Kidney glomerular epithelial cell (primary cell): ENCODE measurements around the gene SLC39A7.

Source experiments
- DNase-seq: peaks from one replicate; lab custom pipeline; 2025; lab: John Stamatoyannopoulos, UW

SLC39A7 gene

DNA sequence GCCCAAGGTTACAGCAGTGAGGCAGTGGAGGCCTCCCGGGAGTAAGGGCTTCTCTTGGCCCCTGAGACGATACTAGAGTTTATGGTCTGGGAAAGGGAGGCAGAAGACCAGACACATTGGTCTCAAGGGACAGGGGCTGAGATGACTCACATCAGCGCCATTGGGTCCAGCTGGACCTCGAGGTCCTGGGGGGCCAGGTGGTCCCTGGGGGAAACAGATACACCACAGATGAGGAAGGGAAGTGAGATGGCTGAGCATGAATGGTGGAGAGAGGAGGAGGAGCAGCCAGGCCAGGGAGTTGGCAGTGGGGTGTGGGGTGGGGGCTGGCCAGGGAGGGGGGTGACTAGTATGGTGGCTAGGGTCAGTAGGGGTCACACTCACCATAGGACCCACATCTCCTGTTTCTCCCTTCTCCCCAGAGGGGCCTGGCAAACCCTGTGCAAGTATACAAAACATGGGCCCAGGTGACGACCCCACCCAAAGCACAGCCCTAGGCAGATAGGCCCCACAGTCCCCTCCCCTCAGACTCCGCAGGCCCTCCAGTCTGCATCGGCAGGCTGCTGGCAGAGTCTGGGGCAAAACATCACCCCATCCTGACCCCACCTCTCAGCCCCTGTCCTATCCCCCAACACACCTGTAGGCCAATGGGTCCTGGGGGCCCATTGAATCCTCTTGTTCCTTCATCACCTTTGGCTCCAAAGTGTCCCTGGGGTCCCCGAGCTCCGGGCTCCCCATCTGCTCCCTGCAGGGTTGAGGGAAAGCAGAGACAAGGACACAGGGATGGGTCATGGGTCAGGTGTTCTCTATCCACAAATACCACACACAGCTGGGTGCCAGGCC, 30.3 kb upstream of the SLC39A7 start:
- DNase-seq, result no peak

DNA sequence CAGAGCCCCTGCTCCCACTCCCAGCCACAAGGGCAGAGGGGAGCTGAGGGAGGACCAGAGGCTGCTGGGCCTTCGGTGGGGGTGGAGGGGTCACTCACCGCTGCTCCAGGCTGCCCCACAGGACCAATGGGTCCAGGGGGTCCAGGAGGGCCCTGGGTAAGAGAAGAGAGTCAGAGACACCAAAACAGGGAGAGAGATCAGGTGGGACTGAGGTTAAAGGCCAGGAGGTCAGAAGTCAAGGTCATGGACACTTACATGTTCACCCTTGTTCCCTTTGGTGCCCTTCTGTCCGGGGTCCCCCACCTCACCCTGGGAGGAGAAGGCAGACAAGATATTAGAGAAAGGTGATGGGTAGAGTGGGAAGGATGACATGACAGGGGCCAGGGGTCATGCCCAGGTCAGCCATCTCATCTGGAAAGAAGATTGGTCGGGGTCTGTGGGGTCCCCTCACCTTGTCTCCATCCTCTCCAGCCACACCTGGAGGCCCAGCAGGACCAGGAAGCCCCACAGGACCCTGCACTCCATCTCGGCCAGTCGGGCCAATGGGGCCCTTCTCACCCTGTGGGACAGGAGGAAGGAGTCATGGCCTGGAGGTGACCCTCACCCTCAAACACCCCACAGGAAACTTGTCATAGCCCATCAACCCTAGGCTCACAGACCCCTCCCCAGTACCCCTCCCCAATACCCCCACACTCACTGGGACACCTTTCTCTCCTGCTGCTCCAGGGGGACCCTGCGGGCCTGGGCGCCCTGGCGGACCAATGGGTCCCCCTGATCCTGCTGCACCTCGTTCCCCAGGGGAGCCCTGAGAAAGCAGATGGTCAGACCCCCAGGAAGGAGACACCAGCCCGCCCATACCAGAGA, 29.4 kb upstream of the SLC39A7 start:
- DNase-seq, result no peak

DNA sequence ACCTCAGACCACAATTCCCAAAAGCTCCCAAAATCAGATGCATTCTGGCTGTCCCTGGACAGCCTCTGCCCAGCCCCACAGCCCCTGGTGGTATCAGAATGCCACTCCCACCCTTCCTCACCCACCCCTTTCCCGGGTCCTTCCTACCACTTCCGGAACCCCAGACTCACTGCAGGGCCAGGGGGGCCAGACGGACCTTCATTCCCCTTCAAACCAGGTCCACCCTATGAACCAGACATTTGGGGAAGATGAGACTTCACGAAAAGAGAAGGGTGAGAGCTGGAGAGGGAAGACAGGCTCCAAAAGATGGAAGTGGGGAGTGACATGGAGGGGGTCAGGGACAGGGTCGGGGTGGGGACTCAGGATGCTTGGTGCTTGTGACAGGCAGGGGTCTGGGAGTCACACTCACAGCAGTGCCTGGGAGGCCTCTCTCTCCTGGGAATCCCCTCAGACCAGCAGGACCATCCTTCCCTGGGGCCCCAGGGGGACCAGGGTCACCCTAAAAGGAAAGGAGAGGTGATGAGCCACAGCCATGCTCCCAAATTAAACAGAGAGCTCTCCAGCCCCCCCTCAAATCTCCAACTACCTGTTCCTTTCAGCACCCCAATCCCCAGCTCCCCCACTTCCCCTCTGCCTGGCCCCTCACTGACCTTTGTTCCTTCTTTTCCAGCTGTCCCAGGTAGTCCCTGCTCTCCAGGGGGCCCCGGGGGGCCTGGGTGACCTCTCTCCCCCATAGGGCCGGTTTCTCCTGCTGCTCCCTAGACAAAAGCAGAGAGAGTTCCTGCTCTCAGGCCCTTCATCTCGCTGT, 28.6 kb upstream of the SLC39A7 start:
- no peak for DNase-seq

DNA sequence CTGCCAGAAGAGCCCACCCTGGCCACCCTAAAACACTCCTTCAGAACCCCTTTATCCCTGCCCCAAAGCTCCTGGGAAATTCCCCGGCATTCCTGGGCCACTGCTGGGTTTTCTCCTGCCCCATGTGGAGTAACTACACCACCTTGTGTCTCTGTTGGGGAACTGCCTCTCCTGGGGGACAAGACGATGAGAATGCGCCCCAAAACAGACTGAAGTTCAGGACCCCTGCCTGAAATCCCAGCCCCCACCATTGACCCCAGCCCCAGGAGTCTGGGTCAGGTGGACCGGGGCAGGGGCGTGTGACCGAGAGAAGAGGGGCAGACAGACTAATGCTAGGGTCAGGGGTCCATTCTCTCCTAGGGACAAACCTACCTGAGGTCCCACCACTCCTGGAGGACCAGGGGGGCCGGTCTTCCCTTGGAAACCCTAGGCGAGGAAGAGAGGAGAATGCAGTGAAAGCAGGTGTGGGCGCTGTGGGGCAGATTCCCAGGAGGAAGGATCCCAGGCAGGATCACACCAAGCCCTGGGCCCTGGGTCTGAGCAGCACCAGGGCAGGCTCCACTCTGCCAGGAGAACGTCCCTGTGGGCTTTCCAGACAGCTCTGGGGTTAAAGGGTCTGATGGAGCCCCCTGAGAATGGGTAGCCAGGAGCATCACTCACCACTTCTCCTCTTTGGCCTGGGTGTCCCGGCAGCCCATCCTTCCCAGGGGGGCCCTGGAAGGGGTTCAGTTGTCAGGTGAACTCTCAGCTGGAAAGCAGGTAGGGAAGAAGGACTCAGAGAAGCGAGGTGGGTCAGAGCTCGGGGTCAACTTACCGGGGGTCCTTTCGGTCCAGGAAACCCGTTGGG, 27.8 kb upstream of the SLC39A7 start:
- DNase-seq, result no peak

DNA sequence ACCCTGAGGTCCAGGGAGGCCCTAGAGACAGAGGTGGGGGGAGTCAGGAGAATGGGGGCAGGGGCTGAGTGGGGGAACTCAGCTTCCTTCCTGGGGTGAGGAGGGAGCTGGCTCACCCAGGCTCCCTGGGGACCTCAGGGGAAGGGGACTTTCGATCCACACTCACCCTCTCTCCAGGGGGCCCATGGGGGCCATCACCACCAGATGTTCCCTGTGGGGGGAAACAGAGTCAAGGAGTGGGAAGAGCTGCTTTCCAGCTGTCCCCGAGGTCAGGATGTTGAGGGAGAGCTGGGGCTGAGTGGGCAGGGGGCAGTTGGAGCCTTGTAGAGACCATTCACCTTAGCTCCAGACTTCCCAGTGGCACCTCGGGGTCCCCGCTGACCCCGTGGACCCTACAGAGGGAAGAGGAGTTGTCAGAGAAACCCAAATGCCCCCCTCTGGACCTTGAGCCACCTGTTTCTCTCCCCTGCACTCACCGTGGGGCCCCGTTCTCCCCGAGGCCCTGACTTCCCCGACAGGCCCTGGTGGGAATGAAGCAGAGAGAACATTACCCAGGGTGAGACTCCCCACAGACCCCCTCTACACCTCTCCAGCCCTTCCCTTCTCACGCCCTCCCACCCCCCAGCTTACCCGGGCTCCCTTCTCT, 27.0 kb upstream of the SLC39A7 start:
- no peak for DNase-seq

DNA sequence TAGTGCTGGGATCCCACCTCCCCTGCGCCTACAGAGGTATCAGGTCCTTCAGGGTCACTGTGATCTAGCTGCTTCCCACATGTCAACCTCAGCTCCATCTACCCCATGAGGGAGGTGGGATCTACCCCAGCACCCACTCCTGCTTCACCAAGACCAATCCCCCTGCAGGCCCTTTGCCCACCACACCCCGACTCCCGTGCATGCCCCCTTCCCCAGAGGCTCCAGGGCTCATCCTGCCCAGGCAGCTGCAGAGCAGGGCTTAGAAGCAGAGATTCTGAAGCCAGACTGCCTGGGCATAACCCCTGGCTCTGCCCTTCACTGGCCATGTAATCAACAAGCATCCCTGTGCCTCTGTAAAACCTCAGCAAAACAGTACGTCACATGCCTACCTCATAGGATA, 25.9 kb upstream of the SLC39A7 start:
- DNase-seq, result no peak

DNA sequence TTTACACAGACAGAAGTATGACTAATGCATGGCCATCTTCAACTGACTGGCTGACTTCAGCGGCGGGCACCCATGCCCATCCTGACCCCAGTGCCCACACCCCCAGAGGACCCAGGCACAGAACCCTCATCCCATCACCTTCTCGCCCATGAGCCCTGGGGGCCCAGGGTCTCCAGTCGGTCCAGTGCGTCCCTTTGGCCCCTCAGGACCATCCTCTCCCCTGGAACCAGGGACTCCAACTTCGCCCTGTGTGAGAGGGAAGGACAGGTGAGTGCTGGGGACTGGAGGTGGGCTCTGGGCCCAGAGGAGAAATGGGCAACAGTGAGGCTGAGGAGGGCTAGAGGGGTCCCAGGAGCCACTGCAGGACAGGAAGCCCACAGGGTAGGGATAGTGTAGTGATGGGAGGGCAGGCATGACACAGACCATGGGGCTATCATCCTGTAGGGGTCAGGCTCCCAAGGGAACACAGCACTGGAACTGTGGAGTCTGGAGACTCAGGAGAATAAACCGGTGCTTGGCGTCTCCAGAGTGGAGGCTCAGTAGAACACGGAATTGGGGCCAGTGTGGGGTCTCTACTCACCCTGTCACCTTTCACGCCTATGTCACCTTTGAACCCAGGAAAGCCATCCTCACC, 25.1 kb upstream of the SLC39A7 start:
- DNase-seq, result no peak

DNA sequence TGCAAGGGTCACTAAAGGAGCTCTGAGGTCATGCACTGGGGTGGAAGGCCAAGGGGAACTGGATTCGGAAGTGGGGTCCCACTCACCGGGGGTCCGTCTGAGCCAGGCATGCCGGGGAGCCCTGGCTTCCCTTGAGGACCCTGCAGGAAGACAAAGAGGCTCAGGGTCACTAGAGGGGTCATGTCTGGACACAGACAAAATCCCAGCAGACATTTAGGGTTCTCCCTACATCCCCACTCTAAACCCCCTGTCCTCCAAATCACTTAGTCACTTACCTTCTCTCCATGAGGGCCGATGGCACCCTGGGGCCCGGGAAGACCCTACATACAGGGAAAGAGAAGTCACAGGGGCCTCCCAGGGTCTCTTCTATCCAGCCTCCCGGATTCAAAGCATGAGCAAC, 23.8 kb upstream of the SLC39A7 start:
- DNase-seq, result no peak

DNA sequence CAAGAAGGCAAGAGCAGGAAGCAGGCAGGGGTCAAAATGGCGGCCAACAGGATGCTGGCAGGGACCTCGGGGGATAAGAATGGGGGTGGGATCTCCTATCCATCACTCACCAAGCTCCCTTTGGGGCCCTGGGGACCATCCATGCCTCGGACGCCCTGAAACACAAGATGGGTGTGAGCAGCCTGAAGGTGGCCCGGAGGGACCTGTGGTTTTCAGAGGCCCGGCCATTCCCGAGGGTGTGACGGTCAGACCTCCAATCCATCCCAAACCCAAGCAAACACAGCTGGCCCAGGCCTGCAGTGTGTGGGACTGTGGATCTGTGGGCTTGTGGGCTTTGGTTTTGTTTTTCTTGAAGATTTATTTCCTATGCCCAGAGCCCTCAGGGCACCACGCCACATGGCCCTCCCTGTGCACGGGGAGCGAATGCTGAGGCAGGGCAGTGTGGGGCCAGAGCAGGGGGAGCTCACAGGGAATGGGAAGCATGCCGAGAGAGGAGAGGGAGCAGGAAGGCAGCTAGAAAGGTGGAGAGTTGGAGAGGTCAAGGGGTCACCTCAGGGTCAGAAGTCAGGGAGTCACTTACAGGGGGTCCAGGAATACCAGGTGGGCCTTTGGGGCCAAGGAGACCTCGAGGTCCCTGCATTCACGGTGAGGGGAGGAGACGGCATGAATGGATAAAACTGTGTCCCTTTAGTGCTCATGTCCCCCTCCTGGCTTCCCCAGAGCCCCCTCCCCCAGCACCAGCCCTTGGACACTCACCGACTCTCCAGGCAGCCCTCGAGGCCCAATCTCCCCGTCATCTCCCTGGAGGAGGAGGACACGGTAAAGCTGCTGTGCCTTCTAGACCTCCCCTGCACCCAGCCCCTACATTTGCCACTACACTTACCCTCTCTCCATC, 22.9 kb upstream of the SLC39A7 start:
- no peak for DNase-seq

DNA sequence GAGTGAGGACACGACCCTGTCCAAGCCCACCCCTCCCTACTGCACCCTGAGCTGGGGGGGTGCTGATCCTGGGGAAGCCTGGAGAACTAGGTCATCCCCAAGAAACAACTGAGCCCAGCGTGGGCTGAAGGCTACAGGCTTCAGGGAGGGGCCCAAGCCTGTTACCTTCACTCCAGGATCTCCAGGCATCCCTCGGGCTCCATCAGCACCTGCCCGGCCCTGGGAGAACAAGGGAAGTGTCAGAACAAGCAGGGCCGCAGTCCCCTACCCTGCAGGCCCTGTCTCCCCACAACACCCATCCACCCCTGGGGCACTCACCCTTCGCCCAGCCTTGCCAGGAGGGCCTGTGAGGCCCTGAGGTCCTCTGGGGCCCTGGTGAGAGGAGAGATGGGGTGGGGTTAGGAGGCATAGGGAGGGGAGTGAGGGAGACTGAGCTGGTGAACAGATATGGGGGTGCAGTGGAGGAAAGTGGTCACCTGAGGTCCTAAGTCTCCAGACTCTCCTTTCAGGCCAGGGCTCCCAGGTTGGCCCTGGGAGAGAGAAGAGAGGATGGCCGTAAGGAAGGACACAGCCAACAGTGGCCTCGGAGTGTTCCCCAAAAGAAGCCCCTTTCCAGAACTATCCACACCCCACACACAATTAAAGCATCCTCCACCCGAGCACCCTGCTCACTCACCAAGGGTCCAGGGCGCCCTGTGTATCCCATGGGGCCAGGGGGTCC, 21.8 kb upstream of the SLC39A7 start:
- no peak for DNase-seq

DNA sequence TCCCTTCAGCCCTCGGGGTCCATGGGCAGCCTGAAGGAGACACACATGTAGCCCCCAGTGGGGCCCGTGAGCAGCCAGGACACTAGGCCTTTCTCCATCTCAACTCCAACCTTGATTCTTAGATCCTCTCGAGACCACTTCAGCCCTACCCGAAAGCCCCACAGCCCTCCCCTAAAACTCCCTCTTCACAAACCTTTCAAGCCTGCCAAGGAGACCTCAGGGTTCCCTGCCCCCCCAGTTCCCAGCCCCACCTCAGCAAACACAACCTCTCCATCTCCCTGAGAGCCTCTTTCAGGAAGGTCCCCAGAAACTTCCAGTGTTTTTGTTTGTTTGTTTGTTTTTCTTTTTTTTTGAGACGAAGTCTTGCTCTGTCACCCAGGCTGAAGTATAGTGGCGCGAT, 19.5 kb upstream of the SLC39A7 start:
- no peak for DNase-seq

DNA sequence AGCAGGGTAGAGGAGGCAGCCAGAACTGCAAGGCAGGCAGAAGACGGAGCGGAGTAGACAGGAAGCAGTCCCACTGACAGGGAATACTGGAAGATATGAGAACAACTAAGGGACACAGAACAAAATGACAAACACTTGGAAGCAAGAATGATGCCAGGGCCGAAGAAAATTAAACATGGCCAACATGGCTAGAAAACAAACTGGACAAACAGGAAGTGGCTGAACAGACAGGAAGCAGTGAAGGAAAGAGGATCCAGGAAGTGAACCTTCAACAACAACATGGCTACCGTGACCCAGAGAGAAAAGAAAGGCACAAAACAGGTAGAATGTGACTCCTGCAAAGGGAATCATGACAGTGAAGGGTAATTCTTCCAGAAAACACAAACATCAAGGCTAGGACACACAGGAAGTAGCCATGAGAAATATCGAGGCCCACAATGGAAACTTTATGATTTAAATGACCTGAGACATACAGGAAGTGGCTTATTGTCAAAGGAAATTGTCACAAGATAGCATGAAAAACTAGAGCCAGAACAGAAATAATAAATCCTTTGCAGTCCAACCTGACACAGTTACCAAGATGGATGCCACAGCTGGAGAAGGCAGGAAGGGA, 17.5 kb upstream of the SLC39A7 start:
- DNase-seq, result no peak

DNA sequence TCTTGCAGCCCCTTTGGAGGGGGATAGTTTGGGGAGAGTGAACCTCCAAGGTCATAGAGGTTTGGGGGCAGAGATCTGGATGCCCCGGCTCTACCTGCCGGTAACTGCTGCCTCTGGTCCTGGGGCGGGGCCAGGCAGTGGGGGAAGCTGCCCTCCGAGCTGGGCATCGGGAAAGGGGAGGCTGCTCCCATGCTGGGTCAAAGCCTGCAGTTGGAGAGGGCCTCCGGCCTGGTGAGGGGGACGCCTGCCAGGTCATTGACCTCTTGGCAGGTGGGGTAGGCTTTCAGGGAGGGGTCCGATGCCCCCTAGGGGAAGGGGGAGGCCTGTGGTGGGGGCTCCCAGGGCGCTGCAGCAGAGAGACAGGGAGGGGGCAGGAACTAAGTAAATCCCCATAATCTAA, 15.5 kb upstream of the SLC39A7 start:
- no peak for DNase-seq

DNA sequence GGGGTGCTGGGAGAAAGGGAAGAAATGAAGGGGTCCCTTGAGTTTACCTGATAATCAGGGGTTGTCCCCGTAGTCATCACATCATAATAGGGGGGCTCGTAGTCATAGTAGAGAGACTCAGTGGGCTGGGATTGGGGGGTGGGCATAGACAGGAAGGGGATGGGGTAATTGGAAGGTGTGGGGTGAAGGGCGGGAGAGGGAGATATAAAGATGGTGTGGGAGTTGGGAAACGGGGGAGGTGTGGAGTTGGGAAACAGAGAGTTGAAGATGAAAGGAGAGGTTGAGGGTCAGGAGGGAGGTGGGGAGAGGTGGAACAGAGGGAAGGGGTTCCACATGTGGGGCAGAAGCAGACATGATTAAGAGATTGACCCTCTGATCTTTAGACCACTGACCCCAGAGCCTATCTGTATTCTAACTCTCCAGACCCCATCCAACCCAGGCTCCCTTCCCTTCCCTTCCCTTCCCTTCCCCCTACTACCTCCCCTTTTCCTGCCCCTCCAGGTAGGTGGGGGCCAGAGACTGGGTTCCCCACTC, 14.9 kb upstream of the SLC39A7 start:
- no peak for DNase-seq

DNA sequence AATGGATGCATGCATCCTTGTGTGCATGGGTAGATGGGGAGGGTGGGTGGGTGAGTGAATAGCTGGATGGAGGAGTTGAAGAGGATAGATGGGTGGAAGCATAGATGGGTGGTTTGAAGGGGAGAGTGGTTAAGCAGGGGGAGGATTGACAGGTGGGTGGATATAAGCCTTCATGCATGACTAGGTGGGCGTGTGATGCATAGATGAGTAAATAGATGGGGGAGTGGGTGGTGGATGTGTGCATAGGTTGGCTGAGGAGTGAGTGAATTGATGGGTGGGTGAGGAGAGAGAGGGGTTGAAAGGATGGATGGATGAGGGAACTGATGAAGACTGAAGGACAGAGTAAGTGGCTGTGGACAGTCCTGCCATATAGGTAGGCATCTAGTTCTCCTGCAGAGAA, 12.9 kb upstream of the SLC39A7 start:
- no peak for DNase-seq

DNA sequence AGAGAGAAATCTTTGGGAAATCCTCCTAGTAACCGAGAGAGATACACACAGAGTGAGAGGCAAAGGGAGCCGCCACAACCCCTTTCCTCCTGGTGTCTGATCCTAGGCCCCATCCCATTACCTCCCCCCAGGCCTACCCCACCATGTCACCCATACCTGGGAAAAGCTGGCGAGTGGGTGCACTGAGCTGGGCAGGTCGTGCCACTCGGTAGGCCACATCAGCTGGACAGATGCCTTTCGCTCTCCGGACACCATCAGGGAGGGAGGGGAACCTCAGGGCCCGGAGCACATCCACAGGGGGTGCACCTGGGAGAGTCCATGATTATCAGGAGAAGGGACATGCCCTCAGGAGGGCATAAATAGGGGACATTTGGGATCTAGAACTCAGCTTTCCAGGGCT, 11.5 kb upstream of the SLC39A7 start:
- no peak for DNase-seq

DNA sequence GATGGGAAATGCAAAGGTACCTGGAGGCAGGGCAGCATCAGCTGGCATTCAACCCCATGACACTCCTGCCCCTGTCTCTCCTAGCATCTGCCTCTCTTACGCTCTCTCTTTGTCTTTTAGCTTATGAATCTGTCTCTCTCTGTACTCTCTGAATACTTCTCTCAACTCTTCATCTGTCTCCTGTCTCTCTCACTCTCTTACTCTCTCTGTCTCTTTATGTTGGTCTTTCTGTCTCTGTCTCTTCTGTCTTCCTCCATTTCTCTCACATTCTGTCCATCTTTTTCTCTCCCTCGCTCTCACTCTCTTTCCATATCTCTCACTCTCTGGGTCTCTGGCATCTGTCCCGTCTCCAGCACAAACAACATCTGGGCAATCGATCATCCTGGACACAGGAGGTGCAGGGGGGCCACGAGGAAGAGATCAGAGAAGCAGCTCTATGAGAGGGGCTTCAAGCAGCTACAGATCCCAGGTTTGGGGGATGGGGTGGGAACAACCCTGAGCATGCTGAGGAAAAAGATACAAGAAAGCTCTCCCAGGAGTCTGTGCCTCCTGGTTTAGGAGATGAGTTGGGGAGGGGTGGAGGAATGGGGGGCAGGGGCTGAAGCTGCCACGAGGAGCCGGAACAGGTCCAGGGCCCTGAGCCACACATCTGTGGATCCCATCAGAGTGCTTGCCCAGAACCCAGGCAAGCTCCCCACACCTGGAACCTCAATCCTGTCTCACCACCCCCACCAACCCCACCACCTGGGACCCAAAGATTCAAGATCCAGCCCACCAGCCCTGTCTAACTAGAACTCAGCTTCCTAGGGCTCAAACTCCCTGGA, 10.8 kb upstream of the SLC39A7 start:
- no peak for DNase-seq
